NCI-H2227 (cell line): ENCODE data around the gene CCDC28A.

Experiments
- DNase-seq: peaks from one replicate; lab custom pipeline; 2025; ENCODE audit not compliant: unreplicated experiment; lab: John Stamatoyannopoulos, UW

The CCDC28A gene

DNA sequence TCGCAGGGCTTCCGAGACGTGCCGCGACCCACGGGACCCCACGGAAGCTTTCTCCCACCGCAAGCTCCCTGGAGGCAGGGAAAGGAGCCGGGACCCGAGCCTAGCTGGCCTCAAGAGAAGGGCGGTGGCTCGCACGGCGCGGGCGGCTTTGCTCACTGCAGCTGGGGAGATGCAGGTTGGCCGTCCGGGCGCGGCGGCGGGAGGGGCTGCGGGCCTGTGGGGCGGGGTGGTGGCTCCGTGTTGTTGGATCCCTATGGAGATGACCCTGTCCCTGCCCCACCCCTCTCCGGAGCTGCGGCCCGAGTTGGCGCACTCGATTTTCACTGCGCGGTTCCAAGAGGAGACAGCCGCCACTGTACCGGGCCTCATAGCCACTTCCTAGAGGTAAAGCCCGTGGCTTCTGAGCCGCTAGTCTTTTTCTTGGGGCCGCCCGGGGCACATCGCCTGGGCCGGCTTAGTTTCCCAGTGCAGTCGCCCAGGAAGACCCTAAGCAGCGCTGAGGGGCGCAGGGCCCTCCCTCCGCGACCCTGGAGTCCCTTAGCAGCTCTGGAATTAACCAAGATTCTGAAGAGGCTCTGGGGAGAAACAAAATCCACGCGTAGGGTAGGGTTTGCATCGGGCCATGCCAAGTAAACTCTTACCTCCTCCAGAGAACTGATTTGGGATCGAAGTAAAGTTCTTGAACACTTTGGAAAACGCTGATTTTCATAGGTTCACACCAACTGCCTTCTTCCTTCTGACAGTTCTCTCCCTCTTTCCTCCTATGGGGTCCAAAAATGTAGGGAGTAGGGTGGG, 22.4 kb downstream of the CCDC28A start, which contains the start of gene ECT2L:
Gene ECT2L (plus strand): TSS at position 279 of the 795 bp plus-strand sequence. CDS start 17,188 bp downstream, outside the sequence.
- DNase-seq, result peak; percentile 77

DNA sequence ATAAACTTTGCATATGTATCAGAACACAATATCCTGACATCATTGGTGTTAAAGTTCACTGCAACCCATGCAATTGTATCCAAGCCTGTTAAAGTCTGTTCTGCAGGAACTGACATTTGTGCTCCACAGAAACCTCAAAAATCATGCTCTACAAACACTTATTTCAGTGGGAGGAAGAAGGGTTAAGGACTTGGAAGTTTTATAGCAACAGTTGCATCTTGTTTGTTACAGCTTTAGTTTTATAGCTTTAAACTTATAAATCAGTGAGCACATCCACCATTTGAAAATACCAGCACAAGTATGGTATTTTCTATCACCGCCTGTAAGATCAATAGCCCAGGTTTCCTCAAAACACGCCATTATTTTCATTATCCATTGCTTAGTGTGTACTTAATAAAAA, 23.2 kb downstream of the CCDC28A start:
- DNase-seq, result no peak

DNA sequence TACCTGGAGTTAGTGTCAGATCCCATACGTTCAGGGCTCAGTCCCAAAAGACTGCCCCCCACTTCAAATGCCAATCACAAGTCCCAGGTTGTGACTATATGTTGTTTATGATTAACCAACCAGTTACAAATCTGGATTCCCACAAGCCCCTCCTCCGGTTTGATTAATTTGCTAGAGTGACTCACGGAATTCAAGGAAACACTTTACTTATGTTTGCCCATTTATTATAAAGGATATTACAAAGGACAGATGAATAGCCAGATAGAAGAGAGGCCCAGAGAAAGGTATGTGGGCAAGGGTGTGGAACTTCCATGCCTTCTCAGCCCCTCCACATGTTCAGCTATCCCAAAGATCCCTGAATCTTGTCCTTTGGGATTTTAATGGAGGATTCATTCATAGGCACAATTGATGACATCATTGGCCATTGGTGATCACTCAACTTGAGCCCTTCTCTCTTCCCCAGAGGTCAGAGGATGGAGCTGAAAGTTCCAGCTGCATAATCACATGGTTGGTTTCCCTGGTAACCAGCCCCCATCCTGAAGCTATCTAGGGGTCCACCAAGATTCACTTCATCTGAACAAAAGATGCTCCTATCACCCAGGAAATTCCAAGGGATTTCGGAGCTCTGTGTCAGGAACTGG, 24.4 kb downstream of the CCDC28A start:
- no peak for DNase-seq

DNA sequence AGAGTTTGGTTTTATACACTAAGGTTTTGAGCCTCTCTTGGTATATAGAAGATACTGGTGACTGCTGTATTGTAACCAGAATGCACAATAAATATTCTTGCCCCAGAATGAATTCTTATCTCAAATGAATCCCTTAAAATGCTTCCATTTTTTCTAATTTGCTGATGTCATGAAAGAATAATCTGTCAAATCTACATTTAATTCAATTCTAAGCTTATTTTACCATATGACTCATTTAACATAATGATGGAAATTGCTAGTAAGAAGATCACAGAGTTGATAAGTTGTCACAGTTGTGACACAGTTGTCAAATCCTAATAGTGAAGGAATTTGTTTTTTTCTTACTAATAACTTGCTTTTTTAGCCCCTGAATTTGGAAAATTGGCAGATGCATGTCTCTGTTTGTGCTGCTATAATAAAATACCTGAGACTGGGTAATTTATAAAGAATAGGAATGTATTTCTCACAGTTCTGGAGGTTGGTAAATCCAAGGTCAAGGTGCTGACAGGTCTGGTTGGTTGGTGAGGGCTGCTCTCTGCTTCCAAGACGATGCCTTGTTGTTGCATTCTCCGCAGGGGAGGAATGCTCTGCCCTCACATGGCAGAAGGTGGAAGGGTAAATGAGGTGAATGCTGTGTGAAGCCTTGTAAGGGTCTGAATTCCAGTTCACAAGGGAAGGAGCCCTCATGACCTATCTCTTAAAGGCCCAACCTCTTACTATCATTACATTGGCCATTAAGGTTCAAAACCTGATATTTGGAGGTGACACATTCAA, 27.0 kb downstream of the CCDC28A start:
- DNase-seq, result peak; percentile 17

- DNase-seq, result no peak
Observed at GRCh38 chr6:138803331-138803730, 29.8 kb downstream of the CCDC28A start.

DNA sequence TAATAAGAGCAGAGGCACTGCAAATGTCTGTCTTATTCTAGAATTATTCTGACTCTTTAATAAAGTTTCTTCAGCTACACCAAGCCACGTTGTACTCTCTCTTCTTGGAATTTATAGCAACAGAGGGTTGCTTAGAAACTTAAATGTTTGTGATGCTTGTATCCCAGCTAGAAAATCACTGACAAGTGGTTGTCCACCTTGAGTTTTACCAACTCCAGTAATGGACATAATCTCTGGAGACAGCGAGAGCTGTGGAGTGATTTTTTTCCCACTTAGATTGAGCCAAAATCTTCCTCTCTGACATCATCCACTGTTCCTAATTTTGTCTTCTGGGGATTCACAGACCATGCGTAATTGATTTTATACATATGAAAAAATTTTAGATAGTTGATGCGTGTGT, 30.3 kb downstream of the CCDC28A start:
- no peak for DNase-seq

DNA sequence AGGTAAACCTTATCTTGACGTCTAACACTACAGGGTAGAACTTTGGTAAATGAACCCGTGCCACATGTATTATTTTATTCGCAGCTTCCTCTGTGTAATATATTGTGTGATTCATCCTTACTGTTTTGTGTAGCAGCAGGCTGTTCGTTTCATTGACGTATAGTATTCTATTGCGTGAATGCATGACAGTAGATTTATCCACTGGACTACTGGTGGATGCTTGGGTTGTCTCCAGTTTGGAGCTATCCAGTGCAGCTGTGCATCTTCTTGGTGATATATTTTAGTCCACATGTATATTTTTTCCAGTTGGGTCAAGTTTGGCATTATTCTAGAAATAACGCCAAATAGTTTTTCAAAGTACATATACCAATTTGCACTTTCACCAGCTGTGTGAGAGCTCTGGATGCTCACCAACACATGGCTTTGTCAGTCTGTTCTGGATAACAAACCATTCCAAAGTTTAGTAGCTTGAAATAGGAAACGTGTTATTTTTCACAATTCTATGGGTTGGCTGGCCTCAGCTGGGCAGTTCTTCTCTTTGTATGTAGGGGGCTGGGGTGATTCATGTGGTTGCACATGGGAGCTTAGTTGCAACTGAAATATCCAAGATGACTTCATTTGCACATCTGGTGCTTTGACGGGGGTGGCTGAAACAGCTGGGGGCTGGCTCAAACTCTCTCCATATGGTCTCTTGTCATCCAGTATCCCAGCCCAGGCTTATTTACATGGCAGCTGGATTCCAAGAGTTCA, 31.6 kb downstream of the CCDC28A start:
- DNase-seq, result no peak

DNA sequence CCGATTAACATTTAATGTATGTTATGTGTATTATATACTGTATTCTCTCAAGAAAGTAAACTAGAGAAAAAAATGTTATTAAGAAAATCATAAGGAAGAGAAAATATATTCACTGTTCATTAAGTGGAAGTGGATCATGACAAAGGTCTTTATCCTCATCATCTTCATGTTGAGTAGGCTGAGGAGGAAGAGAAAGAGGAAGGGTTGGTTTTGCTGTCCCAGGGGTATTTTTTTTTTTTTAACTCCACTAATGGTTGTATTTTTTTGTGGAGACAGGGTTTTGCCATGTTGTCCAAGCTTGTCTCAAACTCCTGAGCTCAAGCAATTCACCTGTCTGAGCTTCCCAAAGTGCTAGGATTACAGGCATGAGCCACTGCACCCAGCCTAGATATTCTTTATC, 33.3 kb downstream of the CCDC28A start:
- no peak for DNase-seq

GRCh38 chr6:138809677-138810076, 36.1 kb downstream of the CCDC28A start:
- no peak for DNase-seq

- no peak for DNase-seq
Observed at GRCh38 chr6:138811866-138812265, 38.3 kb downstream of the CCDC28A start.

DNA sequence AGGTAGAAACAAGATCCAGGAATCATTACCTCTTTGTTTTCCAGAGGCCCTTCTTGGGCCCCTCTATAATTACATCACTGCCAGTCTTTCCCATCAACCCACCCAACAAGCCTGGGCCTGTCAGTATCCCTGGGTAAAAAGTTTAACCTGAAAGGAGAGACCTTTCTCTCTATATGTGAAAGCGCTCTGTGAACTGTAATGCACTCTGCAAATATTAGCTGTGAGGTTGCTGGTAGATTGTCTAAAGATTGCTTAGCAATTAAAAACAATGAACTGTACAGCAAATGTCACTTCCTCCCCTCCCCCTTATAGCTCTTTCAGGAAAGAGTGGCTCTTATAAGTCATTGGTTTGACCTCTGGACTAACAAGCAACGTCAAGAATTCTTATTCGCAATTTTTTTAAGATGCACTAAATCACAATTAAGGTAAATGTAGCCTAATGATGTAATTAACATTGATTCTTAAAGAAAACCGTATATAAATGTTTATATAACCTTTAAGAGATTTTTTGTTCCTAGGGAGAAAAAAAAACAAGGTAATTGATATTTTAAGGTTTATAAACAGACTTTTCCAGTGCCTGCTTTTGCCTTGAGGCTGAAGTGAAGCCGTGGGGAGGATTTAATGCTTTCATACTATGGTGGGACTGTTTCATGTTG, 40.7 kb downstream of the CCDC28A start:
- DNase-seq, result peak; percentile 5

GRCh38 chr6:138815221-138815620, 41.7 kb downstream of the CCDC28A start:
- no peak for DNase-seq

DNA sequence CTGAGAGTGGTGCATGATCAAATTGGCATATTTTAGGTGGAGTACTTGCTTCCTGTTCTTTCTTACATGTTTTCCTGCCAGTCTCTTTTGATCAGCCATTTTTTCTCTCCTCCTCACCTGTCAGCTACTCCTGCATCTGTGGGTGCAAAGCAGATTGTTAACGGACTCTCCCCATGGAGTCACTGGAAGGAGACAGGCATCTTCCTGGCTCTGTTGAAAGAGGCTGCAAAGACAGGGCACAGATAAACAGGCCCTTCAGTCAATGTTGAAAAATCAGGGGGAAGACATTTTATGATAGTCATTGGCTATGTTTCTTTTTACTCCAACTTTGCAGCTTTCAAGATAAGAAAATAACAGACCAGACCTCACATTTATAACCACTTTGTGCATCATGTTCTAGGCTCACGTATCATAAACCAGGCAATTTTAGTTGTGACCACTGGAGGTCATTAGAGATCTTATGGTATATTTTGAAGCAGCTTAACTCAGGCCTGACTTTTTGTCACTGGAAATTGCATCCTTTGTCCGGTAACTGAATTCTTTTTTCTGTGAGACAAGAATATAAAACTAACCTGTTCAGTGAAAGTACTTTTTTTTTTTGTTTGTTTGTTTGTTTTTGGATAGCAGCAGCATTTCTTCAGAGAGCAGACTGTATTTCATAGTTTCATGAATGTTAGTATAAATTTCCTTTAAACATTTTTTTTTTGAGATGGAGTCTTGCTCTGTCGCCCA, 42.4 kb downstream of the CCDC28A start:
- DNase-seq, result peak; percentile 36

- DNase-seq, result no peak
Observed at GRCh38 chr6:138817799-138818198, 44.2 kb downstream of the CCDC28A start.

DNA sequence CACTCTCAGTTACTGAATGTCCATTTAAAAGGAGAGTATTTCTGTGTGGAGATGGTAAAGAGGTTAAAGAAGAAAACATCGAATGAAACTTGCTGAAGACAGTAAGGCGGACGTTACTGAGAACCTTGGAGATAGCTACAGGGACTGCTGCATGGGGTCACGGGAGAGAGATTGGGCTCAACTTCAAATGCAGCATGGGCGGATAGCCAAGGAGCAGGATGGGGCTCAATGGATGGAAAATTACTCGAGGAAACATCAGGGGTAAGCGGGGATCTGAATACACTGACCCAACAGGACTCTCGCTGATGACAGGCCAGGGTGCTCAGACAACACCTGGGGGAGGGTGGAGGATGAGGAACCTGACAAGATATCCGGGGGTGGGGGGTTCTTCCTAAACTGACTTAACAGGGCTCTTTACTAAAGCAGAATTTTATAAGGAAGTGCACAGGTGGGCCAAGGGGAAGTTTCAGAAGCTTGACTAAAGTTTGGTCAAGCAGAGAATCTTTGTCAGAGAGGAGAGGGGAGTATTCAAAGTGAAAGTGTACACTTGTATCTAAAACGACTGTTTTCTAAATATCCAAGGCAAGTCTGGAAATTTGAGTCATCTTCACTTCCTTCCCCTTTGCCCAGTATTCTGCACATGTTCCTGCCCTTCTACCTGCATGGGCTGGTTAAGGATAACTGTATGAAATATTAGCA, 45.1 kb downstream of the CCDC28A start:
- DNase-seq, result no peak

DNA sequence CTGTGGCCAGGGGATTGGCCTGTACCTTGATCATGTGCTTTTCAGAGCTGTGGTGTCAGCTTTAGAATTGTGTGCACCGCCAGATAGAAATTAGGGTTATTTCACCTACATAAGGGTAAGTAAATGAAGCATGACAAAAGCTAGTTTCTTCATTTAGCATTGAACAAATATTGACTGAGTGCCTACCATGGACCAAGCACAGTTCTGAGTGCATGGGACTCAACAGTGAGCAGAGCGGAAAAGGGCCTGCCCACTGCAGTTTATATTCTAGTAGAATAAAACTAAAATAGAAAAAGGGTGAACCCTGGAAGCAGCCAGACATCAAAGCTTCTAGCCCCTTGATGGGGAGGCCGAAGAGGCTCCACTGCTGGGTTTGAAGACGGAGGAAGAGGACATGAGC, 48.0 kb downstream of the CCDC28A start:
- DNase-seq, result no peak

- DNase-seq, result no peak
Observed at GRCh38 chr6:138824482-138825144, 51.0 kb downstream of the CCDC28A start.

DNA sequence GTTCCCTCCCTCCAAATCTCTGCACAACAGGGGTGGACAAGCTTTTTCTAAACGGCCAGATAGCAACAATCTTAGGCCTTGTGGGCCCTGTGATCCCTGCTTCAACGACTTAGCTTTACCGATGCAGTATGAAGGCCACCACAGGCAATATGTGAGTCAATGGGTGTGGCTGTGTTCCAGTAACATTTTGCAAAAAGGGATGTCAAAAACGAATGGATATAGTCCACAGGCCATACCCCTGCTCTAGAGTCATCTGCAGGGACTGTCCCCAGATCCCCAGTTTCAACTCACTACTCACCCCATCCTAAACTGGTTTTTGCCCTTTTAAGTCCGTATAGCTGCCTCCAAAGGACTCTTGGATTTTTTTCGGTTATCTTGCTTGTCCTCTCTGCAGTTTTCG, 56.7 kb downstream of the CCDC28A start:
- no peak for DNase-seq

GRCh38 chr6:138832182-138832581, 58.6 kb downstream of the CCDC28A start:
- DNase-seq, result no peak
